Renal cortex interstitium (tissue), 15 donors: ENCODE measurements around the gene CT45A8. TPM values are rescaled to one million over a fixed set of nuclear protein-coding genes. Genes with fewer than 3 reads are reported as not detected.
"Not testable (repeated sequence)": the region's sequence is repeated elsewhere in the genome, so short reads cannot be mapped to it uniquely, and the experiment has no call there.

Experiments used
- DNase-seq, 11 donors: peaks; one replicate each; pipeline ENCODE4 v3.0.0-alpha.2; 2013; ENCODE audit warnings: low read depth in 9 of 11, low spot score in 4 of 11; ENCODE audit errors: extremely low read depth in 1 of 11
- long read RNA-seq, 16 experiments: transcript quantifications; one replicate each; lab custom pipeline, GENCODE V29; 2026
- polyA plus RNA-seq, 3 donors: library from polyadenylated mRNA; unstranded; fragments of 120-200 nt; gene quantifications; one replicate each; pipeline ENCODE4 v1.2.1, GENCODE V29; 2013; ENCODE audit not compliant: insufficient read length in 3 of 3

The CT45A8 gene
- not detected for polyA plus RNA-seq
- long read RNA-seq, donor 1 = 0 reads
- long read RNA-seq, donor 2 = 0 reads
- long read RNA-seq, donor 3 = 0 reads
- long read RNA-seq, donor 4 = 0 reads
- long read RNA-seq, donor 5 = 0 reads
- long read RNA-seq, donor 6 = 0 reads
- long read RNA-seq, donor 7 = 0 reads
- long read RNA-seq, donor 8 = 0 reads
- long read RNA-seq, donor 9 = 0 reads
- long read RNA-seq, donor 10 = 0 reads
- long read RNA-seq, donor 11 = 0 reads
- long read RNA-seq, donor 12 = 0 reads
- long read RNA-seq, donor 13 = 0 reads
- long read RNA-seq, donor 14 = 0 reads
- long read RNA-seq, donor 15 = 0 reads
- long read RNA-seq, donor 16 = 0 reads

GRCh38 chrX:135854438-135854837 lies at the start of gene CT45A8:
CT45A8 (minus strand) TSS chrX:135854538; CDS start chrX:135850783, 3,755 bp downstream.
- DNase-seq = not testable (repeated sequence)

GRCh38 chrX:135893294-135893817 lies 39.0 kb upstream of the CT45A8 start, which contains the start of the genes CT45A10 and SAGE1:
CT45A10 (minus strand) TSS chrX:135893444; CDS start chrX:135885344, 8,100 bp downstream.
SAGE1 (plus strand) TSS chrX:135893716; CDS start chrX:135896243, 2,527 bp downstream.
- no peak for DNase-seq

- no peak for DNase-seq
Observed at GRCh38 chrX:135892781-135893180, 38.4 kb upstream of the CT45A8 start.

- no peak for DNase-seq
Observed at GRCh38 chrX:135890087-135890585, 35.8 kb upstream of the CT45A8 start.

GRCh38 chrX:135888976-135889375 lies 34.6 kb upstream of the CT45A8 start:
- DNase-seq = not testable (repeated sequence)

GRCh38 chrX:135888230-135888629 lies 33.9 kb upstream of the CT45A8 start:
- DNase-seq = not testable (repeated sequence)

GRCh38 chrX:135882741-135883140 lies 28.4 kb upstream of the CT45A8 start:
- DNase-seq = not testable (repeated sequence)

- DNase-seq = not testable (repeated sequence)
Observed at GRCh38 chrX:135871712-135872111, 17.4 kb upstream of the CT45A8 start, which contains the start of gene CT45A9. CT45A9 (minus strand) TSS chrX:135871812; CDS start chrX:135868061, 3,751 bp downstream.

GRCh38 chrX:135837180-135837579 lies 17.2 kb downstream of the CT45A8 start, which contains the start of gene CT45A7:
CT45A7 (minus strand) TSS chrX:135837280; CDS start chrX:135833533, 3,747 bp downstream.
- DNase-seq = not testable (repeated sequence)

- DNase-seq = not testable (repeated sequence)
Observed at GRCh38 chrX:135819912-135820311, 34.4 kb downstream of the CT45A8 start, which contains the start of gene CT45A2. CT45A2 (minus strand) TSS chrX:135820012; CDS start chrX:135816265, 3,747 bp downstream.

- not testable (repeated sequence) for DNase-seq
Observed at GRCh38 chrX:135802687-135803086, 51.7 kb downstream of the CT45A8 start, which contains the start of gene CT45A6. CT45A6 (minus strand) TSS chrX:135802787; CDS start chrX:135798993, 3,794 bp downstream.

Other genes starting within 250 kb of the CT45A8 start
- gene CT45A1, start 140.9 kb downstream of the CT45A8 start, polyA plus RNA-seq = not detected
- gene CT45A3, start 86.3 kb downstream of the CT45A8 start, polyA plus RNA-seq = not detected
- gene CT45A5, start 69.0 kb downstream of the CT45A8 start, polyA plus RNA-seq = not detected
- not detected for gene CT45A6, start 51.8 kb downstream of the CT45A8 start, polyA plus RNA-seq
- not detected for gene CT45A2, start 34.5 kb downstream of the CT45A8 start, polyA plus RNA-seq
- gene CT45A7, start 17.3 kb downstream of the CT45A8 start, polyA plus RNA-seq = not detected
- not detected for gene CT45A9, start 17.3 kb upstream of the CT45A8 start, polyA plus RNA-seq
- gene CT45A10, start 38.9 kb upstream of the CT45A8 start, polyA plus RNA-seq = not detected
- gene SAGE1, start 39.2 kb upstream of the CT45A8 start, polyA plus RNA-seq = not detected
- 10 to 100 TPM; 25.9 to 30.7 (median 28.0) TPM for gene MMGT1, start 119.5 kb upstream of the CT45A8 start, polyA plus RNA-seq
- gene SLC9A6, start 130.9 kb upstream of the CT45A8 start, polyA plus RNA-seq = 10 to 100 TPM; 14.9 to 17.5 (median 15.7) TPM